ENCODE measurements around the gene C4A.
"Not testable (repeated sequence)": the region's sequence is repeated elsewhere in the genome, so short reads cannot be mapped to it uniquely, and the experiment has no call there.

Gene C4A

GRCh38 chr6:32046450-32047083, 64.7 kb downstream of the C4A start:
- DNase-seq (ENCODE audit: low read depth, low spot score), result no peak
- no peak overlapping the region for H3K27ac ChIP-seq

DNA sequence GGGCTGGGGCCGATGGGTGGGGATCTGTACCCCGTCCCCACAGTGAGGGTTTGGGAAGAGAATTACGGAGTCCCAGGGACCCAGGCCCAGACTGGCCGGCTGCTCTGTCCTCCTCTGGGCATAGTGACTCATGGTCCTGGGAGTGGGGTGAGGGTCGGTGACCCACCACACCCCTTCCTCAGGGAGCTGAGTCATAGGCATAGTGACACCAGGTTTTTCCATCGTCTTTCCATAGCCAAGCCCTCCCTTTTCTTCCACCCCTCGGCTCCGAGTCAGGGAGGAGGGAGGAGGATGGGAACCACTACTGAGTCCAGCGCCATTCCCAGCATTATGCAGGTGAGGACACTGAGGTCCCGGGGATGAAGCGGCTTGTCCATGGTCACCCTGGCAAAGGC, 65.2 kb downstream of the C4A start:
- no peak overlapping the region for H3K27ac ChIP-seq
- no peak for DNase-seq (ENCODE audit: low read depth, low spot score)

- no peak overlapping the region for H3K27ac ChIP-seq
These were observed 65.6 kb downstream of the C4A start for GRCh38 chr6:32047539-32047854.

GRCh38 chr6:32047855-32048766, 66.3 kb downstream of the C4A start:
- DNase-seq (ENCODE audit: low read depth, low spot score), result no peak
- no peak overlapping the region for H3K27ac ChIP-seq

More at GRCh38 chr6:32047539-32047854, 65.6 kb downstream of the C4A start:
- no peak for DNase-seq (ENCODE audit: low read depth, low spot score)

DNA sequence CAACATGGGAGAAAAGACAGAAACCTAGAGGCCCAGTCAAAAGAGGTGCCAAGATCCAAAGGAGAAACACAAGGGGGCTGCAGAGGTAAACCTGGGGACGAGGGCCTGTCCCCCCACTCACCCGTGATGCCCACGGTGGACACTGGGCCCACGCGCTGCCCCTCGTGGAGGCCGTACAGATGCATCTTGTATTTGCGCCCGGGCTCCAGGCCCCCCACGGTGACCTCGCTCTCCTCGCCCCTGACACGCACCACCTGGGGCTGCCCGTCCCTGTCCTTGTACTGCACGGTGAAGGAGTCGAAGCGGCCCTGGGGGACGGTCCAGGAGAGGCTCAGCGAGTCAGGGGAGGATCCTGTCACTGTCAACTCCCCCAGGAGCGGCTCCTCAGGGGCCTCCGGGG, 67.3 kb downstream of the C4A start:
- not testable (repeated sequence) for DNase-seq (ENCODE audit: low read depth, low spot score); H3K27ac ChIP-seq

DNA sequence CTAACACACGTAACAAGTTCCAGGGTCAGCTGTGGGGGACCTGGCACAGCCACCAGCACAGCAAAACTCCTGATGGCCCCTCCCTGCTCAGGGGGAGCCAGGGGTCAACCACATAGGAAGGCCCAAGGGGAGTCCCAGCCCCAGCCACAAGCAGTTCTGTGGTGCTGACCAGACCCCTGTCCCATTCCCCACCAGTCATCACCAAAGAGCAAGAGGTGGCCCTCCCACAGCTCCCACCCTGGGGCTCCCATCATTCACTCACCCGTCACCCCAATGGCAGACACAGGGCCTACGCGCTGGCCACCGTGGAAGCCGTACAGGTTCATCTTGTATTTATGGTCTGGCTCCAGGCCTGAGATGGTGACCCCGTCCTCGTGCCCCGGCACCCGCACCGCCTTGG, 67.9 kb downstream of the C4A start:
- H3K27ac ChIP-seq; DNase-seq (ENCODE audit: low read depth, low spot score): not testable (repeated sequence)

- no peak for DNase-seq (ENCODE audit: low read depth, low spot score)
- H3K27ac ChIP-seq, result no peak overlapping the region
These were observed 68.7 kb downstream of the C4A start for GRCh38 chr6:32050562-32050961.

Measured in epithelial cell of prostate (primary cell).